Hepatocyte (in vitro differentiated cells): ENCODE results near the gene CBLB. TPM values are rescaled to one million over a fixed set of nuclear protein-coding genes. Genes with fewer than 3 reads are reported as not detected.

ENCODE experiments used
- DNase-seq: peaks from one replicate; pipeline ENCODE4 v3.0.0-alpha.2; 2016; ENCODE audit warnings: low spot score
- H2AFZ ChIP-seq: fragments of 200-600 bp; sonication (generic); 2 replicates; pipeline ENCODE4 v1.6.0; 2016; ENCODE audit warnings: antibody characterized with exemption, mild to moderate bottlenecking
- H3K27ac ChIP-seq: fragments of 200-600 bp; sonication (generic); 2 replicates; pipeline ENCODE4 v1.5.1; 2016; ENCODE audit warnings: mild to moderate bottlenecking
- H3K27me3 ChIP-seq: fragments of 200-600 bp; sonication (generic); 2 replicates; pipeline ENCODE4 v1.6.1; 2016
- H3K36me3 ChIP-seq: fragments of 200-600 bp; sonication (generic); replicated peaks from 2 replicates; pipeline ENCODE4 v1.5.1; 2016; ENCODE audit warnings: low read depth; ENCODE audit not compliant: insufficient read depth
- H3K4me1 ChIP-seq: fragments of 200-600 bp; sonication (generic); 2 replicates; pipeline ENCODE4 v1.5.1; 2016; ENCODE audit warnings: mild to moderate bottlenecking, moderate library complexity; ENCODE audit not compliant: insufficient read depth
- H3K4me2 ChIP-seq: fragments of 200-600 bp; sonication (generic); 2 replicates; pipeline ENCODE4 v1.6.0; 2016
- H3K4me3 ChIP-seq: fragments of 200-600 bp; sonication (generic); 2 replicates; pipeline ENCODE4 v1.5.1; 2016; ENCODE audit warnings: mild to moderate bottlenecking
- H3K79me2 ChIP-seq: fragments of 200-600 bp; sonication (generic); 2 replicates; pipeline ENCODE4 v1.6.0; 2017; ENCODE audit warnings: mild to moderate bottlenecking
- H3K9me2 ChIP-seq: fragments of 200-600 bp; sonication (generic); replicated peaks from 2 replicates; pipeline ENCODE4 v1.6.0; 2017; ENCODE audit warnings: mild to moderate bottlenecking; ENCODE audit not compliant: insufficient read depth
- H3K9me3 ChIP-seq: fragments of 200-600 bp; sonication (generic); 2 replicates; pipeline ENCODE4 v1.5.1; 2016; ENCODE audit warnings: low read depth, mild to moderate bottlenecking
- H4K20me1 ChIP-seq: fragments of 200-600 bp; sonication (generic); 2 replicates; pipeline ENCODE4 v1.6.0; 2016; ENCODE audit warnings: mild to moderate bottlenecking; ENCODE audit not compliant: insufficient read depth, poor library complexity, severe bottlenecking
- EZH2 ChIP-seq: fragments of 200-600 bp; sonication (generic); IDR thresholded peaks from 2 replicates; pipeline ENCODE4 v1.6.1; 2016; ENCODE audit warnings: antibody characterized with exemption, mild to moderate bottlenecking, borderline replicate concordance
- EZH2phosphoT487 ChIP-seq: fragments of 200-600 bp; sonication (generic); IDR thresholded peaks from one replicate; pipeline ENCODE4 v1.6.1; 2018; ENCODE audit warnings: antibody characterized with exemption, mild to moderate bottlenecking, low read depth, moderate library complexity; ENCODE audit not compliant: unreplicated experiment, severe bottlenecking
- WGBS: methylation state at CpG from one replicate; pipeline ENCODE4 v1.1.6; 2016; ENCODE audit warnings: low lambda C conversion rate; ENCODE audit errors: missing lambda C conversion rate; 5-methylcytosine and 5-hydroxymethylcytosine counted together
- polyA plus RNA-seq: library from polyadenylated mRNA; unstranded; fragments of >200 nt; fragmentation: Nextera tagmentation; extraction: Ambion mirVana; gene quantifications from 2 replicates; pipeline ENCODE4 v1.2.1, GENCODE V29; 2016
- total RNA-seq: library from RNA; depleted of rRNA; stranded (reverse); fragments of >200 nt; gene quantifications from 2 replicates; pipeline ENCODE4 v1.2.3, GENCODE V29; 2014
- TF ChIP-seq, protein P1 (sequence below): fragments of 200-600 bp; sonication (generic); IDR thresholded peaks from 2 replicates; pipeline ENCODE4 v1.5.1; 2016; ENCODE audit warnings: antibody characterized with exemption, mild to moderate bottlenecking; ENCODE audit not compliant: poor library complexity

CBLB gene
- total and polyA plus RNA-seq, 2 experiments from 2014 or later: 22.6 to 56.0 TPM

DNA sequence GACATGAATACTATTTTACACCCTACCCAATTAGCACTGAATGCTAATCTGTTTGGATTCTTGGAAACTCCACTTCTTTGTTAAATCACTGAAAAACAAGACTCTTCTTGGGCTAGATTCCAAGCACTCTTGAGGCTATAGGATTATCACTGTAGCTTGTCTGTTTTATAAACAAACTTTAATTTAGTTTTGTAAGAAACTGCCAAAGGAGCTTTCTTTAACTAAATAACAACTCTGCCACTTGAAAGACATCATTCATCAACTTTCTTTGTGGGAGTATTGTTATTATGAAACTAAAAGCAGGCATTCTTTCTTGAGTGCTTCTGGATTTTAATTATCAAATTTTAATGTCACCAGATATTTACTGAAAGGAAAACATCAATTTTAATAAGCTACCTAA, 24.1 kb downstream of the CBLB start:
- Histone ChIP-seq H3K27me3 (no peaks in the 10 kb centered on the region), H3K27ac (no peak overlapping the region), H3K4me1 (peaks cover 15% of the 10 kb centered on the region), H3K36me3 (no peaks in the 10 kb centered on the region), H3K9me2 (no peaks in the 10 kb centered on the region), H3K79me2 (peaks cover 40% of the 10 kb centered on the region), H3K4me3 (no peak overlapping the region), H4K20me1 (no peaks in the 10 kb centered on the region), H3K4me2 (no peak overlapping the region), H2AFZ (no peak overlapping the region), H3K9me3 (no peaks in the 10 kb centered on the region)
- TF ChIP-seq, protein P1, sequence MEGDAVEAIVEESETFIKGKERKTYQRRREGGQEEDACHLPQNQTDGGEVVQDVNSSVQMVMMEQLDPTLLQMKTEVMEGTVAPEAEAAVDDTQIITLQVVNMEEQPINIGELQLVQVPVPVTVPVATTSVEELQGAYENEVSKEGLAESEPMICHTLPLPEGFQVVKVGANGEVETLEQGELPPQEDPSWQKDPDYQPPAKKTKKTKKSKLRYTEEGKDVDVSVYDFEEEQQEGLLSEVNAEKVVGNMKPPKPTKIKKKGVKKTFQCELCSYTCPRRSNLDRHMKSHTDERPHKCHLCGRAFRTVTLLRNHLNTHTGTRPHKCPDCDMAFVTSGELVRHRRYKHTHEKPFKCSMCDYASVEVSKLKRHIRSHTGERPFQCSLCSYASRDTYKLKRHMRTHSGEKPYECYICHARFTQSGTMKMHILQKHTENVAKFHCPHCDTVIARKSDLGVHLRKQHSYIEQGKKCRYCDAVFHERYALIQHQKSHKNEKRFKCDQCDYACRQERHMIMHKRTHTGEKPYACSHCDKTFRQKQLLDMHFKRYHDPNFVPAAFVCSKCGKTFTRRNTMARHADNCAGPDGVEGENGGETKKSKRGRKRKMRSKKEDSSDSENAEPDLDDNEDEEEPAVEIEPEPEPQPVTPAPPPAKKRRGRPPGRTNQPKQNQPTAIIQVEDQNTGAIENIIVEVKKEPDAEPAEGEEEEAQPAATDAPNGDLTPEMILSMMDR: no peak
- TF ChIP-seq EZH2phosphoT487 (no peak), EZH2 (no peak)
- no peak for DNase-seq

- H4K20me1 ChIP-seq: no peaks in the 10 kb centered on the region
- H3K36me3 ChIP-seq: no peaks in the 10 kb centered on the region
- H3K27ac ChIP-seq: no peak overlapping the region
- peaks cover 15% of the 10 kb centered on the region for H3K4me1 ChIP-seq
- 79% methylated on average over 6 of the region's 6 CpGs for WGBS
- no peaks in the 10 kb centered on the region for H3K9me2 ChIP-seq
- H3K27me3 ChIP-seq: no peaks in the 10 kb centered on the region
- DNase-seq: no peak
- no peak overlapping the region for H3K4me2 ChIP-seq
- H3K4me3 ChIP-seq: no peak overlapping the region
- H3K79me2 ChIP-seq: peaks cover 38% of the 10 kb centered on the region
- H3K9me3 ChIP-seq: no peaks in the 10 kb centered on the region
- TF ChIP-seq, protein P1: no peak
- TF ChIP-seq EZH2 (no peak), EZH2phosphoT487 (no peak)
- no peak overlapping the region for H2AFZ ChIP-seq
Observed at GRCh38 chr3:105843994-105844393, 24.8 kb downstream of the CBLB start.

DNA sequence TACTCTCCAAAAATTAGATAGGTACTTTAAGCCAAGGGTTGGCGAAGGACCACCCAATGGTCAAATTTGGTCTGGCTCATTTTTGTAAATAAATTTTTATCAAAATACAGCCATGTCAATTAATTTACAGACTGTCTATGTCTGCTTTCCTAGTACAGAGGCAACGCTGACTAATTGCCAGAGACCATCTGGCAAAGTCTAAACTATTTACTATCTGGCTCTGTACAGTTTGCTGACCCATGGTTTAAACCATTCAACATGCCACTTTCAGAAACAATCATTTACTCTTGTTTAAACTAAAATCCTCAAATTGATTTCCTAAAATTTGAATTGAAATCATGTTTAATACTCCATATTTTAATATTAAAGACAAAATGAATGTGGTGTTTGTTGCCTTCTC, 25.9 kb downstream of the CBLB start:
- Histone ChIP-seq H3K36me3 (no peaks in the 10 kb centered on the region), H3K4me2 (no peak overlapping the region), H3K27ac (no peak overlapping the region), H3K27me3 (no peaks in the 10 kb centered on the region), H4K20me1 (no peaks in the 10 kb centered on the region), H3K9me2 (no peaks in the 10 kb centered on the region), H3K9me3 (no peaks in the 10 kb centered on the region), H3K4me1 (peaks cover 15% of the 10 kb centered on the region), H3K79me2 (peaks cover 37% of the 10 kb centered on the region), H2AFZ (no peak overlapping the region), H3K4me3 (no peak overlapping the region)
- DNase-seq: no peak
- WGBS: 77% methylated on average over 2 of the region's 2 CpGs
- TF ChIP-seq EZH2 (no peak), EZH2phosphoT487 (no peak)
- TF ChIP-seq, protein P1: no peak

DNA sequence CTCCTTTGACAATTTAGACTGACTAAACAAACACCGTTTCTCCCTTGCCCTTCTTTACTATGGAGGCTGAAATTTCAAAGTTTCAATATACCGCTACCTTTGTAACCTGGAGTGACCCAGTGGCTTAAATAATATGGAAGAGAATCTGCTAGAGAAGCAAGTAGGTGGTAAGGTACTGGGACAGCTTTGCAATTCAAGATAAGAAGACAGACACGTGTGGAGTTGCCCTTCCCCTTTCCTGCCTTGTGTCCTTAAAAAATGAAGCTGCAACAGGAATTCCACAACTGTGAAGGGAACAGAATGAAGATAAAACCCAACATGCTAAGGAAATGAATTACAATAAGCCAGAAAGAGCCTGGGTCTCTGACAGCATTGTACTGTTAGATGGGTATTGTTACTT, 26.4 kb downstream of the CBLB start:
- H3K4me2 ChIP-seq: no peak overlapping the region
- no peak overlapping the region for H3K4me3 ChIP-seq
- WGBS: 74% methylated on average over 3 of the region's 3 CpGs
- H3K36me3 ChIP-seq: no peaks in the 10 kb centered on the region
- DNase-seq: no peak
- TF ChIP-seq EZH2 (no peak), EZH2phosphoT487 (no peak)
- TF ChIP-seq, protein P1: no peak
- H3K9me2 ChIP-seq: no peaks in the 10 kb centered on the region
- H3K9me3 ChIP-seq: no peaks in the 10 kb centered on the region
- H3K79me2 ChIP-seq: peaks cover 34% of the 10 kb centered on the region
- H3K27me3 ChIP-seq: no peaks in the 10 kb centered on the region
- H3K27ac ChIP-seq: no peak overlapping the region
- H4K20me1 ChIP-seq: peaks cover 3% of the 10 kb centered on the region
- H2AFZ ChIP-seq: no peak overlapping the region
- peaks cover 15% of the 10 kb centered on the region for H3K4me1 ChIP-seq
